Stromal cell of bone marrow (primary cell): Measurements from ENCODE around the gene NDUFA13.

Experiments used
- DNase-seq: peaks from one replicate; pipeline ENCODE4 v3.0.0-alpha.2; 2012; ENCODE audit warnings: low read depth

NDUFA13 gene

GRCh38 chr19:19489804-19490204 lies 26.2 kb upstream of the NDUFA13 start:
- DNase-seq: no peak

- peak; percentile 73 for DNase-seq
These were observed 25.6 kb upstream of the NDUFA13 start for GRCh38 chr19:19490214-19490968.

- DNase-seq: no peak
These were observed 24.6 kb upstream of the NDUFA13 start for GRCh38 chr19:19491321-19492025.

- DNase-seq: no peak
These were observed 23.9 kb upstream of the NDUFA13 start for GRCh38 chr19:19492026-19492610.

- no peak for DNase-seq
These were observed 22.0 kb upstream of the NDUFA13 start for GRCh38 chr19:19493841-19494546.

GRCh38 chr19:19495614-19496603 lies 20.1 kb upstream of the NDUFA13 start:
- no peak for DNase-seq

- DNase-seq: no peak
These were observed 17.6 kb upstream of the NDUFA13 start for GRCh38 chr19:19498255-19498991.

- DNase-seq: no peak
These were observed 16.6 kb upstream of the NDUFA13 start for GRCh38 chr19:19499272-19499995.

GRCh38 chr19:19500975-19501644 lies 14.9 kb upstream of the NDUFA13 start:
- DNase-seq: no peak

GRCh38 chr19:19501798-19502197 lies 14.2 kb upstream of the NDUFA13 start:
- no peak for DNase-seq

GRCh38 chr19:19502281-19502680 lies 13.7 kb upstream of the NDUFA13 start:
- DNase-seq: no peak

GRCh38 chr19:19502808-19503602 lies 13.0 kb upstream of the NDUFA13 start:
- no peak for DNase-seq

GRCh38 chr19:19504754-19505668 lies 11.0 kb upstream of the NDUFA13 start:
- no peak for DNase-seq

GRCh38 chr19:19505669-19506326 lies 10.2 kb upstream of the NDUFA13 start:
- DNase-seq: no peak

GRCh38 chr19:19506592-19506991 lies 9.4 kb upstream of the NDUFA13 start:
- DNase-seq: no peak

GRCh38 chr19:19507354-19507753 lies 8.7 kb upstream of the NDUFA13 start:
- no peak for DNase-seq

GRCh38 chr19:19508217-19508616 lies 7.8 kb upstream of the NDUFA13 start:
- DNase-seq: no peak
